IPS-15b (cell line): ENCODE measurements around the gene ERN1.
A peak's percentile ranks its signal among the peaks of the same experiment; 100 is the strongest.
"Not testable (repeated sequence)": the region's sequence is repeated elsewhere in the genome, so short reads cannot be mapped to it uniquely, and the experiment has no call there.

ENCODE experiments used
- H3K27me3 ChIP-seq: one replicate; pipeline ENCODE4 v1.6.1; 2013; ENCODE audit warnings: low read length; ENCODE audit not compliant: control insufficient read depth, insufficient read depth
- H3K36me3 ChIP-seq: one replicate; pipeline ENCODE4 v1.6.1; 2013; ENCODE audit warnings: low read length; ENCODE audit not compliant: control insufficient read depth, insufficient read depth
- H3K4me1 ChIP-seq: one replicate; pipeline ENCODE4 v1.6.1; 2013; ENCODE audit warnings: mild to moderate bottlenecking, low read length; ENCODE audit not compliant: control insufficient read depth, insufficient read depth
- H3K4me3 ChIP-seq: one replicate; pipeline ENCODE4 v1.5.1; 2013; ENCODE audit warnings: low read depth, low read length
- H3K9ac ChIP-seq: one replicate; pipeline ENCODE4 v1.6.1; 2013; ENCODE audit warnings: low read depth, mild to moderate bottlenecking, low read length
- H3K9me3 ChIP-seq: one replicate; pipeline ENCODE4 v1.6.1; 2013; ENCODE audit warnings: mild to moderate bottlenecking, low read length; ENCODE audit not compliant: control insufficient read depth, insufficient read depth

ERN1 gene

DNA sequence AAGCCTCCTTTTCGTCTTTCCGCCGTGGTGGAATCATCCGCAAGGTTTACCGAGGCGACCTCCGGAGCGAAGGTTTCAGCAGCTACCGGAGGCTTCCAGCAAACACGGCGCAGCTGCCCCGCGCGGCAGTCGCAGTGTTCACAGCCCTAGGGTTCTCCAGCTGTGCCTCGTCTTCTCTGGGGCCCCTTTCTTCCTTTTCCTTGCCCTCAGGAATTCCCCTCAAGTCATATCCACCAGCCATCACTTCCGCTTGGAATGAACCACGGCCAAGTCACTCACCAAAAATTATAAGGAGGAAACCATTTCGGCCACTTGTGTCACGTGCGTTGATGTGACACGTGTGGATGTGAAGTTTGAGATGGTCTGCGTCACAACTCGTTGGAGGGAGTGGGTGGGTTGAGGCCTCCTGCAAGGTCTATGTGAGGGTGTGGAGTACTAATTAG lies 636 bp upstream of the ERN1 start:
- peak overlapping the region; percentile 55 for H3K4me3 ChIP-seq
- peaks cover 26% of the 10 kb centered on the region for H3K27me3 ChIP-seq
- H3K9me3 ChIP-seq = no peaks in the 10 kb centered on the region
- no peaks in the 10 kb centered on the region for H3K36me3 ChIP-seq
- H3K9ac ChIP-seq = no peak overlapping the region
- no peaks in the 10 kb centered on the region for H3K4me1 ChIP-seq

DNA sequence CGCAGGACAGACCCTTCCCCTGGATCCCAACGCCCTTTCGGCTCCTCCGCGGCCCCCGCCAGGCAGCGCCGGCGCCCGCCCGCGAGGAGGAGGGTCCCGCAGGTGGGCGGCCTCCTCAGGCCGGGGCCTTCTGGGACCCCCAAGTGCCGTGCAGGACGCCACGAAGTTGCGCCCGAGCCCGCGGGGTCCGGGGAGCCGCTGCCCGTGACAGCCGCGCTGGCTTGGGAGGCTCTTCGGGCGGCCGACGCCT lies 504 bp downstream of the ERN1 start:
- Histone ChIP-seq H3K27me3 (peaks cover 26% of the 10 kb centered on the region), H3K4me1 (no peaks in the 10 kb centered on the region), H3K9me3 (no peaks in the 10 kb centered on the region), H3K9ac (peak overlapping the region; percentile 70), H3K36me3 (no peaks in the 10 kb centered on the region), H3K4me3 (peak overlapping the region; percentile 45)

- Histone ChIP-seq H3K9ac (peak overlapping the region; percentile 70), H3K36me3 (no peaks in the 10 kb centered on the region), H3K27me3 (peaks cover 26% of the 10 kb centered on the region), H3K4me1 (no peaks in the 10 kb centered on the region), H3K4me3 (peak overlapping the region; percentile 45), H3K9me3 (no peaks in the 10 kb centered on the region)
These were observed 993 bp downstream of the ERN1 start for GRCh38 chr17:64128787-64129514.

DNA sequence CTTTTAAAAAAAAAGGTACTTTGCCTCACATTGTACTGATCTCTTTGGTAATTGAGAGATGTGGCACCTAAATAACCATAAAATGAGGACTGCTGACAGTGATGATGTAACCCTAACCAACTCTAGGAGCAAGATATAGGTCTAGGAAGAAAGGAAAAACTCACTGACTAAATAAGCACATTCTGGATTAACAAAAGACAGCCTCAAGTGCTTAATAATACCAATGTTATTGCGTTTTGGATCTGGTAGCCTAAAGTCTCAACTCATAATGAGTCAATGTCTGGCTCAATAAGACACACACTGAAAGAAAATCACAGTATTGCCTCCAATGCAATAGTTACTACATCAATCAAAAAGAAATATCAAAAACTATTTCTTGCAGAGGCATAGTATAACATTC lies 3.0 kb downstream of the ERN1 start:
- no peak overlapping the region for H3K9ac ChIP-seq
- H3K27me3 ChIP-seq = peaks cover 26% of the 10 kb centered on the region
- no peaks in the 10 kb centered on the region for H3K36me3 ChIP-seq
- H3K9me3 ChIP-seq = no peaks in the 10 kb centered on the region
- no peaks in the 10 kb centered on the region for H3K4me1 ChIP-seq
- H3K4me3 ChIP-seq = no peak overlapping the region

DNA sequence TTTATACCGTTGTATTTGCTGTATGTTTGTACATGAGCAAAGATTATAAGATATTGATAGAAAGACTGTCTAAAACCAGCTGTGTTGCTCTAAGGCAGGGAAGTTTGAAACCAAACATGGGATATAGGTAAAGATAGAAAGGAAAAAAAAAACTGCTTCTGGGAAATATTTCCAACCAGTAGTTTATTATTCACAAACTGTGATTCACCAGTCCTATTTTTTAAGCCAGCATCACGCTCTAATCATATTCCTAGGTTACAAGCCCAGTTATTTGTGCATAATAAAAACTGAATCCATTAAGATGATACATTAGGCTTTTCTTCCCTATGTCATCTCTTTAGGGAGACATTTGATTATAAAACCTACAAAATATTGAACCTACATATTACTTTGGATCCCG lies 4.0 kb downstream of the ERN1 start:
- Histone ChIP-seq H3K27me3 (peaks cover 17% of the 10 kb centered on the region), H3K4me3 (no peak overlapping the region), H3K4me1 (no peaks in the 10 kb centered on the region), H3K9ac (no peak overlapping the region), H3K36me3 (no peaks in the 10 kb centered on the region), H3K9me3 (no peaks in the 10 kb centered on the region)

DNA sequence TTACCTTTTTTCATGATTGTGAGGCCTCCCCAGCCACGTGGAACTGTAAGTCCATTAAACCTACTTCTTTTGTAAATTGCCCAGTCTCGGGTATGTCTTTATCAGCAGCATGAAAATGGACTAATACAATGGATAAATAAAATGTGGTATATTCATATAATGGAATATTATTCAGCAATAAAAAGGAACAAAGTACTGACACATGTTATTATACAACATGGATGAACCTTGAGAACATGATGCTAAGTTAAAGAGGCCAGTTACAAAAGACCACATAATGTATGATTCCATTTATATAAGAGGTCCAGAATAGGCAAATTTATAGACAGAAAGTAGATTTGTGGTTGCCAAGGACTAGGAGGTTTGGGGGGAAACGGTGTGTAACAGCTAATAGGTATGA lies 5.3 kb downstream of the ERN1 start:
- H3K9me3 ChIP-seq = no peaks in the 10 kb centered on the region
- H3K9ac ChIP-seq = no peak overlapping the region
- H3K27me3 ChIP-seq = peaks cover 11% of the 10 kb centered on the region
- H3K4me3 ChIP-seq = no peak overlapping the region
- no peaks in the 10 kb centered on the region for H3K36me3 ChIP-seq
- H3K4me1 ChIP-seq = no peaks in the 10 kb centered on the region

- H3K4me1 ChIP-seq = no peaks in the 10 kb centered on the region
- H3K9ac ChIP-seq = no peak overlapping the region
These were observed 6.8 kb downstream of the ERN1 start for GRCh38 chr17:64123114-64123513.

DNA sequence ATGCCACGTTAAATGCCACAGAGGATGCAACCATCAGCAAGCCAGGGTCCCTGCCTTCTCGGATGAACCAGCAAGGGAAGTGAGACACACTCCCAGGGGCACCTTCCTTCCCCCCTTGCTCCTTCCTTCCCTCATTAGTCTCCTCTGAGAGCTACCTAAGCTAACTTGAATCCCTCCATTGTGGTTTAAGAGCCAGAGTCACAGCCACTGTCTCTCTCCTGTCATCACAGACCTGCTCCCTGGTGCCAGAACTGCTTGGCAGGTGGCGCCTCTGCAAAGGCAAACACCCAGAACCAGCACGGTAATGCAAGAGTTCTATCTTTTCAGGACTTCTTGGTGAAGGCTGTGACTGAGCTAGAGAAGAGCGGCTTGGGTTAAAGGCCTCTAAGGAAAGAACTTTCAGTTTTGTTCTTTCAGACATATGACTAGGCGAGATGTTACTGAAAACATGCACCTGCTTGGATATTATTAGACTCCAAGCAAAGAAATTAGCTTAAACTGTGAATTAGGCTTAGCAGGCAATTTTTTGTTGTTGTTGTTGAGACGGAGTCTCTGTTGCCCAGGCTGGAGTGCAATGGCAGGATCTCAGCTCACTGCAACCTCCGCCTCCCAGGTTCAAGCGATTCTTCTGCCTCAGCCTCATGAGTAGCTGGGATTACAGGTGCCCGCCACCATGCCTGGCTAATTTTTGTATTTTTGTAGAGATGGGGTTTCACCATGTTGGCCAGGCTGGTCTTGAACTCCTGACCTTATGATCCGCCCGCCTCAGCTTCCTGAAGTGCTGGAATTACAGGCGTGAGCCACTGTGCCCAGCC lies 8.8 kb downstream of the ERN1 start:
- not testable (repeated sequence) for H3K4me1 ChIP-seq, H3K9ac ChIP-seq, H3K36me3 ChIP-seq, H3K27me3 ChIP-seq, H3K4me3 ChIP-seq, H3K9me3 ChIP-seq

More at GRCh38 chr17:64123114-64123513, 6.8 kb downstream of the ERN1 start:
- H3K9me3 ChIP-seq = no peaks in the 10 kb centered on the region
- H3K36me3 ChIP-seq = no peaks in the 10 kb centered on the region
- no peak overlapping the region for H3K4me3 ChIP-seq
- H3K27me3 ChIP-seq = no peaks in the 10 kb centered on the region

DNA sequence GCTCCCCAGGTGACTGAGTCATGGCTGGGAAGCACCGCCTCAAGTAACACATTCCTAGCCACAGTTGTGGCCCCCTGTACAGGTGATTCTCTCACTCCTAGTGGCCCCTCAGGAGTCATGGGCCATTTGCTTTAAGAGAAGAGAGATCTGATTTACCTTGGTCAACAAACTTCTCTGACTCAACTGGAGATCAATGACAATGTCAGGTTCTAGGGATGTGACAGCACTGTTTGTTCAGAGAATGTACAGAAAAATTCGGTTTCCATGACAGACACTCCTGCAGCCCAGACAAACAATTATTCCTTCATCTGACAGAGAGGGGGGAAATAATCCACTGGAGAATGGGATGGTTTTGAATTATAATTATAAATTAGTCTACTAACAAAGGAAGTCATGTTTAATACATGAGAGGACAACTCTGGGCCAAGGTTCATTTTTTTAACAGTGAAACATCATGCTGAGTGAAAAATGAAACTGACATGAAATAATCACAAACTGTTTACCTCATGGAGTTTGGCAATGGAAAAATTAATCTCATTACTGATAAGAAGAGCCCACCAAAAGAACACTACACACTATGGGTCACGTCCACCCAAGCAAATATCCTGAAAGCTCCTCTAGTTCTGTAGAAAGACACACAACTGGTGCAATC lies 9.7 kb downstream of the ERN1 start:
- no peaks in the 10 kb centered on the region for H3K27me3 ChIP-seq
- H3K4me3 ChIP-seq = no peak overlapping the region
- H3K9ac ChIP-seq = no peak overlapping the region
- H3K9me3 ChIP-seq = no peaks in the 10 kb centered on the region
- no peaks in the 10 kb centered on the region for H3K4me1 ChIP-seq
- no peaks in the 10 kb centered on the region for H3K36me3 ChIP-seq

- Histone ChIP-seq H3K36me3 (no peaks in the 10 kb centered on the region), H3K4me1 (no peaks in the 10 kb centered on the region)
These were observed 11.7 kb downstream of the ERN1 start for GRCh38 chr17:64117981-64118979.

GRCh38 chr17:64115822-64116534 lies 14.0 kb downstream of the ERN1 start:
- no peaks in the 10 kb centered on the region for H3K4me1 ChIP-seq
- no peaks in the 10 kb centered on the region for H3K36me3 ChIP-seq
- no peak overlapping the region for H3K9ac ChIP-seq

More at GRCh38 chr17:64117981-64118979, 11.7 kb downstream of the ERN1 start:
- H3K4me3 ChIP-seq = no peak overlapping the region
- H3K9ac ChIP-seq = no peak overlapping the region
- no peaks in the 10 kb centered on the region for H3K27me3 ChIP-seq
- no peaks in the 10 kb centered on the region for H3K9me3 ChIP-seq

More at GRCh38 chr17:64115822-64116534, 14.0 kb downstream of the ERN1 start:
- Histone ChIP-seq H3K4me3 (no peak overlapping the region), H3K27me3 (no peaks in the 10 kb centered on the region), H3K9me3 (no peaks in the 10 kb centered on the region)
